ENCODE results near the gene APCDD1. TPM values are rescaled to one million over a fixed set of nuclear protein-coding genes. Genes with fewer than 3 reads are reported as not detected.

APCDD1 gene
- total RNA-seq, 1 experiment from 2014 or later, result not detected

DNA sequence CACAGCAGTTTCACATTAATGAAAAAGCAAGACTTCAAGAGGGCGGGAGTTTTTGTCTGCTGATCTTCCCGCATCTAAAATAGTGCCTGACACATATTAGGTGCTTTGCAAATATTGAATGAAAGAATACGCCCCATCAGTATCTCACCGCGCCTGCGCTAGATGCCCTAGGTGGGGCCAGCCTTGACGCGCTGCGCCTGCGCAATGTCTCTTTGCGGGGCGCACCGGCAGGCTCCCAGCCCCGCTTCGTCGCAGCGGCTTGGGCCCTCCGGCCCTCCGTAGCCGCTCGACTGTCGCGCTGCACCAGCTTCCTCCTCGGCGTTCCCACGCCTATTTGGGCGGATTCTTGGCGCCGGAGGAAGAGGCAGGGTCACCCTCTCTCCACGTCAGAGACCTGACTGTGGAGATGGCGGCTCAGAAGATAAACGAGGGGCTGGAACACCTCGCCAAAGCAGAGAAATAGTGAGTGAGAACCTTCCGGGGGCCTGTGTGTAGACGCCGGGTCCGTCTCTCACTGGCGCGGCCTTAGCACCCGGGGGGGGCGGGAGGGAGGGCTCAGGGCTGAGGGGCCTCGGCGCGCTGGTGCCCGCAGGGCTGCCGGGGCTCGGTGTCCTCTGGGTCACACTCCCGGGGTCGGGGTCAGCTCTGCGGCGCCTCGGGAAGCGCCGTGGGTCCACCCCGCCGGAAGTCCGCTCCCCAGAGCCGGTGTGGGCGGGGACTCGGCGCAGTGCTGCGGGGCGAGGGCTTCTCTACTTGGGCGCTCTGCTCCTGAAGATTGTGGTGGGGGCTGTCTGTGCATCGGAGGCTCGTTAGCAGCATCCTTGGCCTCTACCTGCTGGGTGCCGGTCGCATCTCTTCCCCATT, 71.5 kb downstream of the APCDD1 start, which contains the start of gene NAPG (continued):
- TF ChIP-seq, protein P1, sequence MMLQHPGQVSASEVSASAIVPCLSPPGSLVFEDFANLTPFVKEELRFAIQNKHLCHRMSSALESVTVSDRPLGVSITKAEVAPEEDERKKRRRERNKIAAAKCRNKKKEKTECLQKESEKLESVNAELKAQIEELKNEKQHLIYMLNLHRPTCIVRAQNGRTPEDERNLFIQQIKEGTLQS (IDR thresholded peaks at IDR 0.05), result no peak
- no peak for TF ChIP-seq FOSL1 (IDR thresholded peaks at IDR 0.05; ENCODE audit: low read depth)
- TF ChIP-seq EGR1 (IDR thresholded peaks at IDR 0.05; ENCODE audit: low read depth), result no peak
- peak; percentile 55 for TF ChIP-seq CBX3 (IDR thresholded peaks at IDR 0.05; ENCODE audit: low read depth)
- no peak for TF ChIP-seq JUND (IDR thresholded peaks at IDR 0.05)
- TF ChIP-seq, protein P2, sequence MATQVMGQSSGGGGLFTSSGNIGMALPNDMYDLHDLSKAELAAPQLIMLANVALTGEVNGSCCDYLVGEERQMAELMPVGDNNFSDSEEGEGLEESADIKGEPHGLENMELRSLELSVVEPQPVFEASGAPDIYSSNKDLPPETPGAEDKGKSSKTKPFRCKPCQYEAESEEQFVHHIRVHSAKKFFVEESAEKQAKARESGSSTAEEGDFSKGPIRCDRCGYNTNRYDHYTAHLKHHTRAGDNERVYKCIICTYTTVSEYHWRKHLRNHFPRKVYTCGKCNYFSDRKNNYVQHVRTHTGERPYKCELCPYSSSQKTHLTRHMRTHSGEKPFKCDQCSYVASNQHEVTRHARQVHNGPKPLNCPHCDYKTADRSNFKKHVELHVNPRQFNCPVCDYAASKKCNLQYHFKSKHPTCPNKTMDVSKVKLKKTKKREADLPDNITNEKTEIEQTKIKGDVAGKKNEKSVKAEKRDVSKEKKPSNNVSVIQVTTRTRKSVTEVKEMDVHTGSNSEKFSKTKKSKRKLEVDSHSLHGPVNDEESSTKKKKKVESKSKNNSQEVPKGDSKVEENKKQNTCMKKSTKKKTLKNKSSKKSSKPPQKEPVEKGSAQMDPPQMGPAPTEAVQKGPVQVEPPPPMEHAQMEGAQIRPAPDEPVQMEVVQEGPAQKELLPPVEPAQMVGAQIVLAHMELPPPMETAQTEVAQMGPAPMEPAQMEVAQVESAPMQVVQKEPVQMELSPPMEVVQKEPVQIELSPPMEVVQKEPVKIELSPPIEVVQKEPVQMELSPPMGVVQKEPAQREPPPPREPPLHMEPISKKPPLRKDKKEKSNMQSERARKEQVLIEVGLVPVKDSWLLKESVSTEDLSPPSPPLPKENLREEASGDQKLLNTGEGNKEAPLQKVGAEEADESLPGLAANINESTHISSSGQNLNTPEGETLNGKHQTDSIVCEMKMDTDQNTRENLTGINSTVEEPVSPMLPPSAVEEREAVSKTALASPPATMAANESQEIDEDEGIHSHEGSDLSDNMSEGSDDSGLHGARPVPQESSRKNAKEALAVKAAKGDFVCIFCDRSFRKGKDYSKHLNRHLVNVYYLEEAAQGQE (IDR thresholded peaks at IDR 0.05; ENCODE audit: low read depth), result no peak
- TF ChIP-seq ELF1 (IDR thresholded peaks at IDR 0.05; ENCODE audit: borderline replicate concordance, low read depth), result peak; percentile 69
- no peak for TF ChIP-seq ZNF274 (IDR thresholded peaks at IDR 0.05; ENCODE audit: low read depth, low read length)
- TF ChIP-seq, protein P3, sequence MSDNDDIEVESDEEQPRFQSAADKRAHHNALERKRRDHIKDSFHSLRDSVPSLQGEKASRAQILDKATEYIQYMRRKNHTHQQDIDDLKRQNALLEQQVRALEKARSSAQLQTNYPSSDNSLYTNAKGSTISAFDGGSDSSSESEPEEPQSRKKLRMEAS (IDR thresholded peaks at IDR 0.05), result peak; percentile 60

DNA sequence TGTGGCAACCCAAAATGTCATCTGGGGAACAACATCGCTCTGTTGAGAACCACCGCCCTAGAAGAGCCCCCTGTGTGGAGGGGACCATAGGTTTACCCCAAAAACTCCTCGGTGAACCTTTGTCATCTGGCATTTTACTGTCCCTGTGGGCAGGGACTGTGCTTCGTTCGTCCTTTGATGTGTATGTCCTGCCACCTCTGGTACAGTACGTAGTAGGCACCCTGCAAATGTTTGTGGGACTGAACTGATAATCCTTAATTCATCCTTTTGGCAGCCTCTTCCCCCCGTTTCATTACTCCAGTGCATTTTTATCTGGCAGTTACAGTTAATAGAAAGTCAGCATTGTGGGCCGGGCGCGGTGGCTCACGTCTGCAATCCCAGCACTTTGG, 72.1 kb downstream of the APCDD1 start:
- Histone ChIP-seq H3K9ac (ENCODE audit: low read length) (peak overlapping the region; percentile 67), H3K9me3 (ENCODE audit: control insufficient read depth in 1 of 2, insufficient read depth in 1 of 2, low read depth in 1 of 2, low read length in 2 of 2) (no peaks in the 10 kb centered on the region), H3K79me2 (ENCODE audit: insufficient read depth, low read length) (peaks cover 52% of the 10 kb centered on the region), H3K27ac (ENCODE audit: low read depth, low read length) (peak overlapping the region; percentile 26; the same call in 1 of the 2 replicates), H3K4me1 (ENCODE audit: control insufficient read depth in 1 of 2, insufficient read depth in 2 of 2, low read length in 2 of 2) (peaks cover 11 to 17% of the 10 kb centered on the region in 2 experiments), H3K36me3 (ENCODE audit: control insufficient read depth in 1 of 2, insufficient read depth in 2 of 2, low read length in 2 of 2) (no peaks in the 10 kb centered on the region; a peak in 1 of 4 replicates), H3K9me2 (ENCODE audit: insufficient read depth) (no peaks in the 10 kb centered on the region), H3K27me3 (ENCODE audit: insufficient read depth, low read length) (no peaks in the 10 kb centered on the region), H3K4me2 (ENCODE audit: low read length) (peak overlapping the region; percentile 95), H4K20me1 (ENCODE audit: insufficient read depth) (no peaks in the 10 kb centered on the region; the same call in 1 of the 2 replicates), H3K4me3 (replicated peaks in 1 of 2; ENCODE audit: low read depth in 1 of 2, low read length in 2 of 2) (peak overlapping the region; percentile 79 to 95), H2AFZ (ENCODE audit: low read depth, low read length, poor library complexity, severe bottlenecking) (no peak overlapping the region)
- DNase-seq (ENCODE audit: low read depth, low spot score) (no peak), ATAC-seq (peak; percentile 8)
- BruUV-seq (replicated peaks), result TSS peak; percentile 28
- CTCF ChIA-PET, result no interaction called here
- intact Hi-C loops (cut with micrococcal nuclease), result no loop called here
- POLR2A ChIA-PET, result no interaction called here
- RAD21 ChIA-PET (ENCODE audit: low non-redundant PET in 1 of 2, low total read pairs in 2 of 2, uncharacterized antibody in 2 of 2, unreplicated experiment in 2 of 2), result no interaction called here
- TF ChIP-seq EGR1 (IDR thresholded peaks at IDR 0.05; ENCODE audit: low read depth), result no peak
- no peak for TF ChIP-seq SP1 (IDR thresholded peaks at IDR 0.05; ENCODE audit: low read depth)
- TF ChIP-seq ZFX (IDR thresholded peaks at IDR 0.05), result no peak
- no peak for TF ChIP-seq EZH2phosphoT487 (IDR thresholded peaks at IDR 0.05; ENCODE audit: borderline replicate concordance)
- TF ChIP-seq, protein P2 (IDR thresholded peaks at IDR 0.05; ENCODE audit: low read depth), result no peak
- no peak for TF ChIP-seq JUND (IDR thresholded peaks at IDR 0.05)
- no peak for TF ChIP-seq YY1 (IDR thresholded peaks at IDR 0.05; ENCODE audit: extremely low read depth, insufficient replicate concordance, low read depth, low read length)
- no peak for TF ChIP-seq ELF1 (IDR thresholded peaks at IDR 0.05; ENCODE audit: borderline replicate concordance, low read depth)
- TF ChIP-seq POLR2AphosphoS5 (IDR thresholded peaks at IDR 0.05; ENCODE audit: low read depth, low read length), result no peak
- no peak for TF ChIP-seq SIN3A (IDR thresholded peaks at IDR 0.05; ENCODE audit: low read depth)
